Left ventricle myocardium inferior (tissue), 1 donor: ENCODE measurements around the gene C3orf20. TPM values are rescaled to one million over a fixed set of nuclear protein-coding genes. Genes with fewer than 3 reads are reported as not detected.

Experiments
- DNase-seq: peaks from one replicate; pipeline ENCODE4 v3.0.0-alpha.2; 2020
- H3K27ac ChIP-seq: fragments of 200-600 bp; replicated peaks from 2 replicates; pipeline ENCODE4 v1.8.0; 2021
- H3K27me3 ChIP-seq: fragments of 200-600 bp; 2 replicates; pipeline ENCODE4 v1.8.0; 2021; ENCODE audit warnings: low read depth
- H3K36me3 ChIP-seq: fragments of 200-600 bp; 2 replicates; pipeline ENCODE4 v1.8.0; 2021
- H3K4me1 ChIP-seq: fragments of 200-600 bp; 2 replicates; pipeline ENCODE4 v1.8.0; 2021
- H3K4me3 ChIP-seq: fragments of 200-600 bp; 2 replicates; pipeline ENCODE4 v1.8.0; 2021; ENCODE audit warnings: mild to moderate bottlenecking, moderate library complexity
- H3K9me3 ChIP-seq: fragments of 200-600 bp; replicated peaks from 2 replicates; pipeline ENCODE4 v1.8.0; 2021
- CTCF ChIP-seq: fragments of 200-600 bp; IDR thresholded peaks from 2 replicates; pipeline ENCODE4 v1.8.0; 2021; ENCODE audit warnings: antibody characterized with exemption, mild to moderate bottlenecking, borderline replicate concordance
- intact Hi-C: fragments of 100-400 bp; cut with micrococcal nuclease; formaldehyde crosslinking; loops from one replicate; pipeline ENCODE4 v1.11.0; 2022
- total RNA-seq: library from RNA; stranded (reverse); fragmentation: NEBNext Ultra II Directional; extraction: Animal tissue kit (Norgen Biotek cat#: 25700); gene quantifications from one replicate; pipeline ENCODE4 v1.2.1, GENCODE V29; 2021
- donor health status: DM: no; HTN: yes; CAD: no; lungs with severe emphysema.

Gene C3orf20
- total RNA-seq, 1 donor from 2014 or later = not detected

- no peak for DNase-seq
- H3K4me1 ChIP-seq = peaks cover 36% of the 10 kb centered on the region
- no peaks in the 10 kb centered on the region for H3K36me3 ChIP-seq
- no peak overlapping the region for H3K27ac ChIP-seq
- peaks cover 11% of the 10 kb centered on the region for H3K27me3 ChIP-seq
- TF ChIP-seq CTCF = no peak
- intact Hi-C loops = no loop called here
- H3K9me3 ChIP-seq = no peaks in the 10 kb centered on the region
- no peak overlapping the region for H3K4me3 ChIP-seq
Observed at GRCh38 chr3:14797731-14798130, 122.8 kb downstream of the C3orf20 start.

GRCh38 chr3:14798231-14798630 lies 123.3 kb downstream of the C3orf20 start:
- no peaks in the 10 kb centered on the region for H3K9me3 ChIP-seq
- no peaks in the 10 kb centered on the region for H3K36me3 ChIP-seq
- TF ChIP-seq CTCF = no peak
- peaks cover 11% of the 10 kb centered on the region for H3K27me3 ChIP-seq
- no peak overlapping the region for H3K27ac ChIP-seq
- DNase-seq = no peak
- peaks cover 36% of the 10 kb centered on the region for H3K4me1 ChIP-seq
- intact Hi-C loops = no loop called here
- H3K4me3 ChIP-seq = no peak overlapping the region

GRCh38 chr3:14799146-14799545 lies 124.2 kb downstream of the C3orf20 start:
- intact Hi-C loops = no loop called here
- H3K27me3 ChIP-seq = peaks cover 11% of the 10 kb centered on the region
- H3K9me3 ChIP-seq = no peaks in the 10 kb centered on the region
- DNase-seq = no peak
- H3K27ac ChIP-seq = no peak overlapping the region
- H3K4me3 ChIP-seq = no peak overlapping the region
- H3K36me3 ChIP-seq = no peaks in the 10 kb centered on the region
- peaks cover 36% of the 10 kb centered on the region for H3K4me1 ChIP-seq
- no peak for TF ChIP-seq CTCF

- no peaks in the 10 kb centered on the region for H3K9me3 ChIP-seq
- no peak for DNase-seq
- H3K36me3 ChIP-seq = no peaks in the 10 kb centered on the region
- peaks cover 22% of the 10 kb centered on the region for H3K27me3 ChIP-seq
- H3K4me1 ChIP-seq = peaks cover 45% of the 10 kb centered on the region
- H3K27ac ChIP-seq = no peak overlapping the region
- intact Hi-C loops = no loop called here
- TF ChIP-seq CTCF = no peak
- no peak overlapping the region for H3K4me3 ChIP-seq
Observed at GRCh38 chr3:14801031-14801430, 126.1 kb downstream of the C3orf20 start.

- Histone ChIP-seq H3K4me3 (no peak overlapping the region), H3K27me3 (peaks cover 25% of the 10 kb centered on the region), H3K4me1 (peaks cover 45% of the 10 kb centered on the region), H3K27ac (peak overlapping the region; percentile 33), H3K9me3 (no peaks in the 10 kb centered on the region), H3K36me3 (no peaks in the 10 kb centered on the region)
- no peak for DNase-seq
- intact Hi-C loops = no loop called here
- no peak for TF ChIP-seq CTCF
Observed at GRCh38 chr3:14801668-14802380, 126.9 kb downstream of the C3orf20 start.
